PFSK-1 (cell line): ENCODE measurements around the gene EMX2.

Experiments
- FOXP2 ChIP-seq: optimal IDR thresholded peaks from 2 replicates; pipeline ENCODE3; 2011; ENCODE audit warnings: borderline replicate concordance, control low read depth, inconsistent platforms; ENCODE audit not compliant: insufficient read depth; ENCODE audit errors: extremely low read length, extremely low read depth
- POLR2AphosphoS5 ChIP-seq: IDR thresholded peaks from 2 replicates; pipeline ENCODE4 v1.6.1; 2012; ENCODE audit warnings: low read depth, mild to moderate bottlenecking, control low read depth, low read length, moderate library complexity
- REST ChIP-seq, 2 experiments: IDR thresholded peaks; 2 replicates each; pipeline versions ENCODE4 v1.6.1 to v1.8.0; 2011 to 2012; ENCODE audit warnings: low read depth in 2 of 2, low read length in 2 of 2, control low read depth in 1 of 2, inconsistent platforms in 1 of 2, mild to moderate bottlenecking in 1 of 2, moderate library complexity in 1 of 2; ENCODE audit not compliant: insufficient read depth in 1 of 2
- SIN3A ChIP-seq: IDR thresholded peaks from 2 replicates; pipeline ENCODE4 v1.6.1; 2012; ENCODE audit warnings: mild to moderate bottlenecking, low read length, moderate library complexity, borderline replicate concordance; ENCODE audit not compliant: insufficient read depth
- TAF1 ChIP-seq: IDR thresholded peaks from 2 replicates; pipeline ENCODE4 v1.6.1; 2012; ENCODE audit warnings: low read length, control low read depth, borderline replicate concordance; ENCODE audit not compliant: insufficient read depth

- TF ChIP-seq REST (IDR thresholded peaks at IDR 0.05; ENCODE audit: insufficient read depth in 1 of 2, low read depth in 2 of 2, low read length in 2 of 2), result no peak
- TF ChIP-seq POLR2AphosphoS5, result no peak
- no peak for TF ChIP-seq FOXP2
- no peak for TF ChIP-seq TAF1
- no peak for TF ChIP-seq SIN3A
Measured at GRCh38 chr10:117552701-117553141, 10.2 kb downstream of the EMX2 start.
